ENCODE measurements around the gene C20orf204.

DNA sequence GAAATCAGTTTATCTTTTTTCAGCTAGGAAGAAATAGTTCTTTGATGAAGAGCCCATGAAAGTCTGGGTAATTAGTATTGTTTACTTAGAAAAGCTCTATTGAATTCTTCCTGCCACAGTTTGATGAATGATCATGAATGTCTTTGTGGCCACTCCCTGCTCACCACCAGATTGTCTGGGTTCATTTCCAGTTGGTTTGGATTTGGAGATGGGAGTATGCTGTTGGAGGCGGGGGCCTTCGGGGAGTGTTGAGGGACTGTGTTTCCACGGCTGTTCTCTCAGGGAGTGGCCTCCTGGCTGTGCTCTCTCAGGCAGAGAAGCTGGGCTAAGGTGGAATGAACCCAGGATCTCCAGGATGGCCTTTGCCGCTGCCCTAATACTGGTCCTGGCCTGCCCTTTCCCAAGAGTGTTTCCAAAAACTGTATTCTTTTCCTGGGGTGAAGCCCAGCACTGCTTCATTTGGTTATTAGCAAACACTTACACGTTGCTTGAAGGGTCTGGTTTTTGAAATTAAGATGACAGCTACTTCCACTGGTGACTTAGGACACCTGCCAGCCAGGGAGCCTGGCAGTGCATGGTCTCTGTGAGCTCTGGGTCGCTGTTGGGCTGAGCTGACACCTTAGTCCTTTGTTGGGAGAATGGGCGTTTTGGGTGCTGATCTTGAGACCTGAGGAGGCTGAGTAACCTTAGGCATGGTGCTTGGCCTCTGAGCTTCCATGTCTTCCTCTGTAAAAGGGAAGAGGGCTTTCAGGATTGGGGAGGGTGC, 31.8 kb upstream of the C20orf204 start:
- TF ChIP-seq, protein P1, sequence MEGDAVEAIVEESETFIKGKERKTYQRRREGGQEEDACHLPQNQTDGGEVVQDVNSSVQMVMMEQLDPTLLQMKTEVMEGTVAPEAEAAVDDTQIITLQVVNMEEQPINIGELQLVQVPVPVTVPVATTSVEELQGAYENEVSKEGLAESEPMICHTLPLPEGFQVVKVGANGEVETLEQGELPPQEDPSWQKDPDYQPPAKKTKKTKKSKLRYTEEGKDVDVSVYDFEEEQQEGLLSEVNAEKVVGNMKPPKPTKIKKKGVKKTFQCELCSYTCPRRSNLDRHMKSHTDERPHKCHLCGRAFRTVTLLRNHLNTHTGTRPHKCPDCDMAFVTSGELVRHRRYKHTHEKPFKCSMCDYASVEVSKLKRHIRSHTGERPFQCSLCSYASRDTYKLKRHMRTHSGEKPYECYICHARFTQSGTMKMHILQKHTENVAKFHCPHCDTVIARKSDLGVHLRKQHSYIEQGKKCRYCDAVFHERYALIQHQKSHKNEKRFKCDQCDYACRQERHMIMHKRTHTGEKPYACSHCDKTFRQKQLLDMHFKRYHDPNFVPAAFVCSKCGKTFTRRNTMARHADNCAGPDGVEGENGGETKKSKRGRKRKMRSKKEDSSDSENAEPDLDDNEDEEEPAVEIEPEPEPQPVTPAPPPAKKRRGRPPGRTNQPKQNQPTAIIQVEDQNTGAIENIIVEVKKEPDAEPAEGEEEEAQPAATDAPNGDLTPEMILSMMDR (IDR thresholded peaks at IDR 0.05), result no peak
- TF ChIP-seq POLR2A (IDR thresholded peaks at IDR 0.05) (no peak), POLR2AphosphoS5 (IDR thresholded peaks at IDR 0.05) (no peak), EP300 (IDR thresholded peaks at IDR 0.05) (no peak)
